HK-2 (cell line): ENCODE results near the gene CELA2B.
"Not testable (repeated sequence)": the region's sequence is repeated elsewhere in the genome, so short reads cannot be mapped to it uniquely, and the experiment has no call there.

Experiments used
- DNase-seq: peaks from one replicate; pipeline ENCODE4 v3.0.0-alpha.2; 2018; ENCODE audit not compliant: unreplicated experiment

The CELA2B gene

GRCh38 chr1:15469361-15469760 is 6.5 kb upstream of the CELA2B start:
- no peak for DNase-seq

DNA sequence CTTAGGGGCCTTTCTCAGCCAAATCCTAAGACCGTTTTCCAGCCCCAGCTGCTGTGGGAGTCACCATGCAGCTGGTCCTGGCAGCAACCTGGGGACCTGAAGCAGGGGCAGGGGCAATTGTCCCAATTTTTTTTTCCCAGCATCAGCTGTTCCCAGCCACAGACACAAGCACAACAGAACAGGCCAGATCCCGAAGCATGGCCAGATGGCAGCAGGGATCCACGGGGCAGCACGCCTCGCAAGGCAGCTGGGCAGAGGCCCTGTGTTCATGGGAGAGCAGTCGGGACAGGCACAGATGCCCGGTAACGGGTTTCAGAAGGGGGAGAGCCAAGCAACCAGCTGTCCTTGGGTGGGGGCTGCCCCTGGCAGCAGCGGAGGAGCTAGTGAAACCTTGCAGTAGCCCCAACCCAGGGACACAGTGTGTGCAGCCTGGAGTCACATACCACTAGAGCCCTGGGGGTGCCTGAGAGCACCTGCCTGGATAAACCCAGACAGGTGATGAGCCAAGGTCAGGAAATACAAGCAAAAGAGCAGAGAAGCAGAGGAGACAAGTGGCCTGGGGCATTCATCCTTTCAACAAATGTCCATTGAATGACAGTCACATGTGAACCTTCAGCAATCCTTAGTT is 6.0 kb upstream of the CELA2B start:
- not testable (repeated sequence) for DNase-seq

GRCh38 chr1:15471067-15471466 is 4.8 kb upstream of the CELA2B start:
- DNase-seq: not testable (repeated sequence)

DNA sequence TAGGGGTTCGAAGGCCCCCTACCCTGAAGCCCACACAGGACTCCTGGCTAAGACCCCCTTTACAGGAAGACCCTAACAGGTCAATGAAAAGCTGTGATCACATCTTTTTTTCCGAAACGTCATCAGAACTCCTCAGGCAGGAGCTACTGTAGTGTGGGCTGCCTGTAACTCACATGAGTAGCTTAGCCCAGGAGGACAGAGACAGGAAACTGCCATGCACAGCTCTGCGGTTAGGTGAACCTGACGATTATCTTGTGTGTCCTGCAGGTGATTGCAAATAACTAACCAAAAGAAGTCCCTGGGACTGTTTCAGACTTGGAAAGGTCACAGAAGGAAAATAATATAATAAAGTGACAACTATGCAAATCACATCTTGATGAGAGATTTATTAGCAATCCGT is 4.2 kb upstream of the CELA2B start:
- not testable (repeated sequence) for DNase-seq

GRCh38 chr1:15472587-15472986 is 3.3 kb upstream of the CELA2B start:
- DNase-seq: no peak

- no peak for DNase-seq
Measured at GRCh38 chr1:15476927-15477326, 1.0 kb downstream of the CELA2B start.

DNA sequence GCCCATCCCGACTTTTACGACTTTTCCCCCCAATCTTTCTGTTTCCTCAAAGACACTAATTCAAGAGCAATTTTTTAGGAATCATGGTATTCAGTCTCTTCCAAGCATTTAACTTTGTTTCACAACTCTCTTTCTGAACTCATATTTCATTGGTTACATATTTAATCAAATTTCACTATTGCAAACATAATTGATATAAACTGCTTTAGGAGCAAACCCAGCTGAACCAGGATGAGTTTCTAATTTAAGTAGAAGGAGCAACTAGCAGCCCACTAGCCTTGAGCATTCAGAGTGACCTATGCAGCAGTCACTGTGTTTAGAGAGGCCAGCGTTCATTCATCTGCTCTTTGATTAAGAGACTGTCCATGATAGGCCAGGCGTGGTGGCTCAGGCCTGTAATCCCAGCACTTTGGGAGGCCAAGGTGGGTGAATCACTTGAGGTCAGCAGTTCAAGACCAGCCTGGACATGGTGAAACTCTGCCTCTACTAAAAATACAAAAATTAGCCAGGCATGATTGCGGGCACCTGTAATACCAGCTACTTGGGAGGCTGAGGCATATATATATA is 1.8 kb downstream of the CELA2B start:
- no peak for DNase-seq

DNA sequence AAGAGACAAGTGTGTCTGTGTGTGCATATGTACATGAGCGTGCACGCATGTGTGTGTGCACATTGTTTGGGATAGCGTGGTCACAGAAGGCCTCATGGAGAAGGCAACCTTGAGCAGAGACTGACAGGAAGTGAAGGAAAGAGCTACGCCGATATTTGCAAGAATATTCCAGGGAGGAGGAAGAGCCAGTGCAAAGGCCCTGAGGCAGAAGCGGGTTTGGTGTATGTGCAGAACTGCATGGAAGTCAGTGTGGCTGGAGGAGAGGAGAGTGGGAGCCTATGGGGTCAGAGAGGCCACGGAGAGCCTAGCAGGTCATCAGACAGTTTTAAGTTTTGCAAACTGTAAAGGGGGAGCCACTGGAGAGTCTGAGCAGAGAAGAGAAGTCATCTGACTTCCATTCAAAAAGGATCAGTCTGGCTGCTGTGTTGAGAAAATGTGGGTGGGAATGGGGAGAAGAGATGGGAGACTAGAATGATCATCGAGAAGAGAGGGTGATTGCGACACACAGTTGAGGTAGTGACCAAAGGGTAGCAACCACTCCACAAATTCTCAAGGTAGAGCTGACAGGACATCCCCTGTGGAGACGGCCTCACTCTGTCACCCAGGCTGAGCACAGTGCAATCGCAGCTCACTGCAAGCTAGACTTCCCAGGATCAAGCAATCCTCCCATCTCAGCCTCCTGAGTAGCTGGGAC is 3.9 kb downstream of the CELA2B start:
- no peak for DNase-seq

DNA sequence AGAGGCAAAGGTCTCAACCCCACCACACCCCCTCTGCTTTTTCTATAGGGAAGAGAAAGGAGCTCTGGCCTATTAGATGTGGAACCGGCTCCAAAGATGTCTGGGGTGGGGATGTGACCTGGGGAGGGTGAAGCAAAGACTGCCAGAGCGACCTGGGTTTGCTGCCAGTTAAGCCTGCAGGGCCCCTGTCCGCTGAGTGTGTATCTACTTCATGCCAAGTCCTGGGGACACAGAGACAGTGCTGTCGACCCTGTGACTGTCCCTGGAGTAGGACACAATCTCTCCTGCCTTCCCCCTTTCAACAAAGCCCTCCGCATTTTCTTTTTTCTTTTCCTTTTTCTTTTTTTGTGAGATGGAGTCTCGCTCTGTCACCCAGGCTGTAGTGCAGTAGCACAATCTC is 6.6 kb downstream of the CELA2B start:
- DNase-seq: not testable (repeated sequence)

DNA sequence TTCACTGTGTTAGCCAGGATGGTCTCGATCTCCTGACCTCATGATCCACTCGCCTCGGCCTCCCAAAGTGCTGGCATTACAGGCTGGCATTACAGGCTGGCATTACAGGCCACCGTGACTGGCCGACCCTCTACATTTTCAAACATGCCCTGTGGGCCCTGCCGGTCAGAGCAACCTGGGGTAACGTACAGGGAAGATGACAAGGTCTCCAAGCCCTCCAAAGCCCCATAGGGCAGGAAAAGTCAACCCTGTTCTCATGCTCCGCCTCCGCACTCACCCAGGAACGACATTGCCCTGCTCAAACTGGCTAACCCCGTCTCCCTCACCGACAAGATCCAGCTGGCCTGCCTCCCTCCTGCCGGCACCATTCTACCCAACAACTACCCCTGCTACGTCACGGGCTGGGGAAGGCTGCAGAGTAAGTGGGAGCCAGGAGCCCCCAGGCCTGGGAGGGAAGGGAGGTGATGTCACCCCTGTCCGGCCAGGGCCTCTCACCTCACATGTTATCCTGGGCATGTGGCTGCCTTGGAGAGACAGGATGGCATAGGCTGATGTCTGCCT is 7.2 kb downstream of the CELA2B start:
- DNase-seq: not testable (repeated sequence)

DNA sequence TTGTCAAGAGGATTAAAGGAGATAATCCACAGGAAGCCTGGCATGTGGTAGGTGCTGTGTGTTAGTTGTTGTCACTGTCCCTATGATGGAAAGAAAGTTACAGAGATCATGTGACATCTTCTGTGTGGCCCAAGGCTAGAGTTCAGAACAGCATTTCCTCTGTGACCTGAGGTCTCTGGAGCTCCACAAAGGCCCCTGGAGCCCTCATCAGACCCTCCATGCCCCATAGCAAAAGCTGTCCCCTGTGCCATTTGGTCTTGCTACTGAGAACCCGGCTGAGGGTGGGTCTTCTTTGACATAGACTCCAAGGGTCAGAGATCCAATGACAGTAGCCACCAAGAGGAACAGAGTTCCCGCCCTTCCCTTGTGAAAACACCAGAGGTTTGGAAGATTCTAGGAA is 8.1 kb downstream of the CELA2B start:
- DNase-seq: no peak

- DNase-seq: not testable (repeated sequence)
Measured at GRCh38 chr1:15484443-15484842, 8.5 kb downstream of the CELA2B start.

- DNase-seq: no peak
Measured at GRCh38 chr1:15485636-15486035, 9.7 kb downstream of the CELA2B start.

DNA sequence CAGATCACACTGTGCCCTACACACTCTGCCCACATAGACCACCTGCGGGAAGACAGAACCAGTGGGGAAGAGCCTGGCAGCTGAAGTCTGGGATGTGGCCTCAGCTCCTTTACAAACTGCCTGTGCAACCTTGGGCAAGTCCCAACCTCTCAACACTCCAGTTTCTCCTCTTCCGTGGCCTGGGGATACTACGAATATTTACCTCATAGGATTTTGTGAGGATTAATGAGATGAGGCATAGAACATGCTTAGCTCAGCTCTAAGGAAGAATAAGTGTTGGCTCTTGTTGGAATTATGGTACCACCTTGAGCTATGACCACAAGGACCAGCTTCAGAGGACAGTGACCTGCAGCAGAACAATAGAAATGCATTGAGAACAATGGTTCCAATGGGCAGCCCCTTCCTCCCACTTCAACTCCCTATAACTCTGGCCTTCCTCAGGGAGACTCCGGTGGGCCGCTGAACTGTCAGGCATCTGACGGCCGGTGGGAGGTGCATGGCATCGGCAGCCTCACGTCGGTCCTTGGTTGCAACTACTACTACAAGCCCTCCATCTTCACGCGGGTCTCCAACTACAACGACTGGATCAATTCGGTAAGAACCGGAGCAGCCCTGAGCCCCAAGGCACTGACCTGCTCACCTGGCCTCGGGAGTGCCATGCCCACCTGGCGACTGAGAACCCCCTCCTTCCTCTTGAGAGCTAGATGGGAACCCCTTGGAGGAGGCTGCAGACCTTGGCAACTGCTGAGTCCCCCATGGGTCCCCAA is 11.1 kb downstream of the CELA2B start:
- DNase-seq: not testable (repeated sequence)

GRCh38 chr1:15488371-15488770 is 12.5 kb downstream of the CELA2B start:
- DNase-seq: no peak

- no peak for DNase-seq
Measured at GRCh38 chr1:15489052-15489736, 13.3 kb downstream of the CELA2B start.

- DNase-seq: peak; percentile 10
Measured at GRCh38 chr1:15491010-15491409, 15.1 kb downstream of the CELA2B start.

DNA sequence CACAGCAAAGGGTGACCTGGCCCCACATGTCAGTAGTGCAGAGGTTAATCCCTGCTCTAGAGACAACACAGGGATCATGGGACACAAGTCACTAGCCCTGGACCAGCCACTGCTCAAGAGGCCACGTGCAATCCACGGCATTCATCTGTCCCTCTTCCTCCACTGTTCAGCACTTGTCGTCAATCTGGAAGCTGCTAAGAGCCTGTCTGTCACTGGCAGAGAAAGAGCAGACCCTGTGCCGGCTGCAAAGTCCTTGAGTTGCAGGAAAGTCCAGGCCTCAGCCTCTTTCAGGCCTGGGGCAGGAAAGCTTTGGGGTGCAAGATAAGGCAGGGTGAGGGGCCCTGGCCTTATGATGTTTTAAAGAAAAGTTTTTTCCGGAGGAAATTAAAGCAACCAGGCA is 16.7 kb downstream of the CELA2B start:
- no peak for DNase-seq

GRCh38 chr1:15493869-15494390 is 18.0 kb downstream of the CELA2B start:
- no peak for DNase-seq

DNA sequence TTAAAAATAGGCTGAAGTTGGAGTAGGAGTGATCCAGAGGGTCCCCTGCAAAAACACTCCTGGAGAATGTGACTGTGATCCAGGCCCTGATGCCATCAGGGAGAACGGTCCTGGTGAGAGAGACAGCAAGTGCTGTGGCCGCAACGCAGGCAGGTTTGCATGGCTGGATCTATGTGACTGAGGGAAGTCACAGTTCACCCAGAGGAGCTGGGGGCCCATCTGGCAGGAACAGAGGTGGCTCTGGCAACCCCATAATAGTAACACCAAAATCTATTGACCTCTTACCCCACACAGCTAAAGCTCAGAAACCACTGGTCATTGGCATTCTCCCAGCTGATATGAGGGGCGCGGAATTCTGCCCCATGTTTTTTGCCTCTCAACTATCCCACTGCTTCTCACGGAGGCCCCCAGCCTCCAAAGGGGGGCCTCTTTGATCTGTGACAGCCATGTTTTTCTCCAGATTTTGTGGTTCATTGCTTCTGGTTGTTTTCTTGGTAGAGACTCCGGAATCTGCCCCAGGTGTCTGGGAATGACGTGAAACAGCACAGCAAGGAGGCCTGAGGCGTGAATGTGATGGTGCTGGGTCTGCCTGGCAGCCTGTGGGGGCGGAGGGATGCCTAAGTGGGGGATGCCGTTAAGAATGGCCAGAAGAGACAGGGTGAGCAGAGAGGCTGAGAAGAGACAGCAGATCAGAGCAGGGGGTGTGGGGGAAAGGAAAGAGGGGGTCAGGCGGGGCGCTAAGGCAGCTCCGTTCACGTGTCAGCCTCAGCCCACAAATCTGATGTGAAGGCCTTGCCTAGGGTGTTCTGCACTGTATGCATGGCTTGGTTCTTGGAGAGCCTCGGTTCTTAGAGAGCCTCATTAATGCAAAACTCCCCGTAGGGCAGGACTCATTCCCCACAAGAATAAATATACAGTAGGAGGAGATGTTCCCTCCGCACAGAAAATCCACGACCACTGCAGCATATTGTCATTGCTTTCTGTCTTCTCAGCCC is 24.6 kb downstream of the CELA2B start:
- DNase-seq: no peak
